H1 (cell line): Measurements from ENCODE around the gene MAMSTR. TPM values are rescaled to one million over a fixed set of nuclear protein-coding genes. Genes with fewer than 3 reads are reported as not detected.

ENCODE experiments used
- ASH2L ChIP-seq: fragments of 200-600, 300-600 bp; sonication (generic); IDR thresholded peaks from one replicate; pipeline ENCODE4 v1.7.1; 2017; ENCODE audit warnings: low read length
- ATF2 ChIP-seq: IDR thresholded peaks from 2 replicates; pipeline ENCODE4 v1.6.1; 2012; ENCODE audit warnings: low read length, inconsistent platforms
- CHD7 ChIP-seq: fragments of 300-600 bp; sonication (generic); IDR thresholded peaks from 2 replicates; pipeline ENCODE4 v1.7.1; 2012; ENCODE audit warnings: low read length, moderate library complexity, mild to moderate bottlenecking, inconsistent platforms; ENCODE audit not compliant: insufficient replicate concordance
- CTBP2 ChIP-seq: IDR thresholded peaks from 2 replicates; pipeline ENCODE4 v1.7.0; 2011; ENCODE audit warnings: borderline replicate concordance, mild to moderate bottlenecking, moderate library complexity, mixed read lengths, low read length; ENCODE audit not compliant: insufficient read depth, insufficient read length
- RBBP5 ChIP-seq: IDR thresholded peaks from 2 replicates; pipeline ENCODE4 v1.7.1; 2012; ENCODE audit warnings: low read depth, mild to moderate bottlenecking, inconsistent platforms, low read length, moderate library complexity, borderline replicate concordance
- SP4 ChIP-seq: IDR thresholded peaks from 2 replicates; pipeline ENCODE4 v1.6.1; 2012; ENCODE audit warnings: low read length, inconsistent platforms
- SUZ12 ChIP-seq: fragments of 200-600 bp; sonication (generic); IDR thresholded peaks from 2 replicates; pipeline ENCODE4 v1.6.1; 2012; ENCODE audit warnings: mild to moderate bottlenecking, inconsistent platforms, low read length, moderate library complexity, mixed read lengths
- TAF7 ChIP-seq: optimal IDR thresholded peaks from 2 replicates; pipeline ENCODE3; 2011; ENCODE audit warnings: low read depth, mild to moderate bottlenecking, inconsistent platforms, low read length, moderate library complexity, borderline replicate concordance
- YY1 ChIP-seq: IDR thresholded peaks from 2 replicates; pipeline ENCODE4 v1.6.1; 2011; ENCODE audit warnings: low read depth, mild to moderate bottlenecking, low read length
- polyA plus RNA-seq, 7 experiments: library from polyadenylated mRNA; depleted of rRNA in 3 of 7; stranded (reverse) in 5 of 7; unstranded in 2 of 7; fragments of >200 nt in 5 of 7; fragments of 200-250 nt in 2 of 7; gene quantifications; 1 replicate in 5 of 7; 2 replicates in 1 of 7; 4 replicates in 1 of 7; pipeline versions ENCODE4 v1.2.1 to v1.2.3, GENCODE V29; 2011 to 2013; ENCODE audit warnings: missing spikeins in 2 of 7, mixed read lengths in 2 of 7
- total RNA-seq: library from RNA; stranded (reverse); fragmentation: NEBNext Ultra II Directional; extraction: Animal tissue kit (Norgen Biotek cat#: 25700); gene quantifications from 2 replicates; pipeline ENCODE4 v1.2.1, GENCODE V29; 2021

MAMSTR gene
- total and polyA plus RNA-seq, 2 of the 8 experiments (the other 6 are each of a cell fraction or from before 2014, with no cell fraction given), result 2.0 to 2.3 TPM

- TF ChIP-seq CHD7, result no peak
- no peak for TF ChIP-seq SP4
- TF ChIP-seq CTBP2, result no peak
- no peak for TF ChIP-seq TAF7
- TF ChIP-seq ASH2L, result no peak
- no peak for TF ChIP-seq RBBP5
- TF ChIP-seq YY1, result no peak
- no peak for TF ChIP-seq ATF2
- TF ChIP-seq SUZ12, result no peak
Measured at GRCh38 chr19:48671446-48671995, 48.0 kb downstream of the MAMSTR start (continued).
